ENCODE data around the gene ISOC2.
A peak's percentile ranks its signal among the peaks of the same experiment; 100 is the strongest.
"Not testable (repeated sequence)": the region's sequence is repeated elsewhere in the genome, so short reads cannot be mapped to it uniquely, and the experiment has no call there.

Gene ISOC2

DNA sequence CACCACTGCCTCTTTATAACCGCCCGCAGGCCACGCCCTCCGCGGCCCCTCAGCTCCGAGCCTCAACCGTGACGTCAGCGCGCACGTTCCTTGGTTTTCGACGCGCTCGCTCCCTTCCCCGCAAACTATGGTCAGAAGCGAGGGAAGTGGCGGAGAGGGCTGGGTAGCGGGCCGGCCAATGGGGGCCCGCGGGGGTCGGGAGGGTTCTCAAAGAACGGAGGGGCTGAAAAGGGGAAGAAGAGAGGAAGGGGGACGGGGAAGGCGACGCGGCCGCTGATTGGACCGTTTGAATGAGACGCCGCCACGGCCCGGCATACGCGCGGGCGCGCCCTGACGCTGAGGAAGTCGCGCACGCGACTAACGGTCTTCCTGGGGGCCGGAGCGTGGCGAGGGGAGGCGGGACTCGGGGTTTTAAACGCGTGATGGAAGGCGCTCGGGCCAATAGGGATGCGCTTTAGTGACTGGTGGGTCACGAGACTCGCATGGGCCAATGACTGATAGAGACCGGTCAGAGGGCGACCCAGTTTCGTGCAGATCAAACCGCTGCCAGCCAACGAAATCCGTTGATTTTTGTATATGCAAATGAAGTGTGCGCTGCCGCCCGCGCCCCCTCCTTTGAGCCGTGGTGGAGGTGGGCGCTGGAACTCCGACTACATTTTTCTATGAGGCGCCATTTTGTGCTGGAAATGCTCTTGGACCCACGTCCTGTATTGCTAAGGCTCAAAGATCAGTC lies 53.5 kb downstream of the ISOC2 start:
- H3K4me3 ChIP-seq, result peak overlapping the region; percentile 94
- H3K27ac ChIP-seq, result peak overlapping the region; percentile 97
- TF ChIP-seq, protein P1, sequence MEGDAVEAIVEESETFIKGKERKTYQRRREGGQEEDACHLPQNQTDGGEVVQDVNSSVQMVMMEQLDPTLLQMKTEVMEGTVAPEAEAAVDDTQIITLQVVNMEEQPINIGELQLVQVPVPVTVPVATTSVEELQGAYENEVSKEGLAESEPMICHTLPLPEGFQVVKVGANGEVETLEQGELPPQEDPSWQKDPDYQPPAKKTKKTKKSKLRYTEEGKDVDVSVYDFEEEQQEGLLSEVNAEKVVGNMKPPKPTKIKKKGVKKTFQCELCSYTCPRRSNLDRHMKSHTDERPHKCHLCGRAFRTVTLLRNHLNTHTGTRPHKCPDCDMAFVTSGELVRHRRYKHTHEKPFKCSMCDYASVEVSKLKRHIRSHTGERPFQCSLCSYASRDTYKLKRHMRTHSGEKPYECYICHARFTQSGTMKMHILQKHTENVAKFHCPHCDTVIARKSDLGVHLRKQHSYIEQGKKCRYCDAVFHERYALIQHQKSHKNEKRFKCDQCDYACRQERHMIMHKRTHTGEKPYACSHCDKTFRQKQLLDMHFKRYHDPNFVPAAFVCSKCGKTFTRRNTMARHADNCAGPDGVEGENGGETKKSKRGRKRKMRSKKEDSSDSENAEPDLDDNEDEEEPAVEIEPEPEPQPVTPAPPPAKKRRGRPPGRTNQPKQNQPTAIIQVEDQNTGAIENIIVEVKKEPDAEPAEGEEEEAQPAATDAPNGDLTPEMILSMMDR (IDR thresholded peaks at IDR 0.05), result no peak
- DNase-seq (ENCODE audit: low spot score), result peak; percentile 99

DNA sequence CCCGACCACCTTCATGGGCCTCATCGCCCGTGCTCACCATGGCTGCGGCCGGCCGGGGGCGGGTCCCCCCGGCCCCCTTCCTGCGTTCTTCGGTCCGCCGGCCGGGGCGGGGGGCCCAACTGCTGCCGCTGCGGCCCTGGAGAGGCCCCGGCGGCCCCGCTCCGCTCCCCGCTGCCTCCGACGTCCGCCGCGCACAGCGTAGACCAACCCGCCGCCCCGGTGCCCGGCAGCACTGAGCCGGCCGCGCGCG lies 54.0 kb downstream of the ISOC2 start, which contains the start of gene UBE2S:
UBE2S (minus strand) TSS at position 239 of the 250 bp plus-strand sequence; CDS start at position 40, 199 bp downstream.
- DNase-seq (ENCODE audit: low spot score), result not testable (repeated sequence)
- Histone ChIP-seq H3K4me3 (peak within 1 kb of the TSS; percentile 94), H3K27ac (peak within 1 kb of the TSS; percentile 97)

DNA sequence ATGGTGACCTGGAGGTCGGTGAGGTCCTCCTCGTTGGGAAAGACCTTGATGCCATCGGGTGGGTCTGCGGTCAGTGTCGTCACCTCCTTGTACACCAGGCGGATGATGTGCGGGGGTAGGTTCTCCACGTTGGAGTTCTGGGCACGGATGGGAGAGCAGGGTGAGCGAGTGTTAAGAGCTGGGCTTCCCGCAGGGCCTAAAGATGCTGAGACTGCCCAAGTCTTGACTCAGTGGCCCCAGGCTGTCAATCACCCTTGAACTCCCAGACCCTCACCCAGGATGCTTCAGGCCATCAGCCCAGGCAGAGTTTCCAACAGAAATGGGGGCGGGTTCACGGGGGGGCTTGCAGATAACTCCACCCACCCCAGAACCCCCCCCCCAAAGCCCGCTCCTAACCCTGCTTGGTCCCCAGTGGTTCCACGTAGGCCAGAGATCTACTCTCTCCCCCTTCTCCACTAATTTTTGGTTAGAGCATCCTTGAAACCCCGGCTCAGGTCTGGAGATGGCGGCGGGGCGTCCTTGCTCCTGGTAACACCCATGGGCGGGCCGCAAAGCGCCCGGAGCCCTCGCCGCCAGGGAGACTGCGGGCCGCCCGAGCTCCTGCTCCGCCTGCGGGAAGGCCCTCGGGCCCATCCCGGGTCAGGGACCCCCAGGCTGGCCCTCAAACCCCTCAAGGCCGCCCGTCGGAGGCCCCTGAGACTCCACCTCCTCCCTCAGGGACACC lies 54.5 kb downstream of the ISOC2 start:
- TF ChIP-seq, protein P1 (IDR thresholded peaks at IDR 0.05), result no peak
- Histone ChIP-seq H3K27ac (peak overlapping the region; percentile 97), H3K4me3 (peak overlapping the region; percentile 94)
- DNase-seq (ENCODE audit: low spot score), result peak; percentile 81

DNA sequence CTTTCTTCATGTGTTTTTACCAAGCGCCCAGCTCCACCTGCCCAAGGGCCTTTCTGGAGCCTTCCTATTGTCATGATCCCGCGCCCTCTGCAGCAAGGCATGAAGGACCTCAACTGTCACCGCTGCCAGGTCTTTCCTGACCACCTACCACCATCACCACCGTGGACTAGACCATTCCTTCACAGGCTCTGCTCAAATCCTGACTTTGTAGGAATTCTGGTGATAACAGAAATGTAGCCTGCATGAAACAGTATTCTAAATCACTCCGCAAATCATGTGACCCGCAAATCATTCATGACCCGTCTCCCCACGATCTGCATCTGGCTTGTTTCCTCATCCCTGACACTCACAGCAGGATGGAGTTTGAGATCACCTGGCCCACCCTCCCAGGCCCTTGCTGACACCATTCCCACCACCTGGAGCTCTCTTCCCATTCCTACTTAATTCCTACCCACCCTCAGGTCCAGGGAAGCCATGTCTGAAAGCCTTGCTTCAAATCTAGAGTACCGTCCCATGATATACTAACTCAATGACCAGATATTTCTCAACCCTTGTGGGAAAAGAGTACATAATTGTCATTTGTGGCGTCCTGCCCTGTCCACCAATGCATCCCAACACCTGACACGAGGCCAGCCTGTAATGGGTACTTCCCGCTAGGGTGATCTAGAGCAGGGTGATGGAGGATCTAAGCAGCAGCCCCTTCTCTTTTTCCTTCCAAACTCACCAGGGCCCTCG lies 55.2 kb downstream of the ISOC2 start:
- no peak for DNase-seq (ENCODE audit: low spot score)

DNA sequence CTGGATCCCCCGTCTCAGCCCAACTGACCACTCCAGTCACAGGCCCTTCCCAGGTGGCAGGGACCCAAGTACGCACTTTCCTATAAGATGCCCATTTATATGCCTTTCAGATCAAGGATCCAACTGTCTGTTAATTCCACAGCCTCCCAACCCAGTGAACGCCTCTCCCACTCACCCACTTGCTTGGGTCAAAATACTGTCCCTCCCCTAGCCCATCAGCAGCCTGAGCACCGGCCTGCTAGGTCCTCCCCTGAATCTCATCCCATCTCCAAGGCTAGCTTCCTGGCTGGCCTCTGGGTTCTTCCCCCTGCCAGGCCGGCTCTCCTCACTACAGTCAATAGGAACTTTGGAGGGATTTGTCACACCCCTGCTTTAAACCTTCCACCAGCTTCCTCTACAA lies 55.8 kb downstream of the ISOC2 start:
- no peak for DNase-seq (ENCODE audit: low spot score)
- Histone ChIP-seq H3K4me3 (no peak overlapping the region), H3K27ac (no peak overlapping the region)
- TF ChIP-seq, protein P1 (IDR thresholded peaks at IDR 0.05), result no peak

More for the DNA sequence above, 55.2 kb downstream of the ISOC2 start:
- TF ChIP-seq, protein P1 (IDR thresholded peaks at IDR 0.05), result no peak
- Histone ChIP-seq H3K4me3 (peak overlapping the region; percentile 94), H3K27ac (no peak overlapping the region)

Measured in coronary artery (tissue), 2 donors.